ENCODE data around the gene SLC38A2.

Gene SLC38A2

DNA sequence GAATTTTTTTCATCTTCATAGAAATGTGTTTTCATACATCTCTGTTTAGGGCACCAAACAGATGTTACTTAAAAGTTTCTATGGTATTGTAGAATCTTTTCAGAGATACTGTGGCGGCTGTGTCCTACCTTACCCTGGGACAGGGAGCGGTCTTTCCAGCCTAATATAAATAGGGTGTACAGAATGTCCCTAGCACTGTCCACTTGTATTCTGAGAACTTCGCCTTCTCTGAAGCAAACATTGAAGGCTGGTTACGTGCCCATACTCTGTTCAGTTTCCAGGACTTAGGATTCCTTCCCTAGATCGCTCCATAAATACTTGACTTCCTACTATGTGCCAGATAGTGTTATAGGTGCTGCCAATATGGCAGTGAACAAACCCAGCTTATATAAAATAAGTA lies 24.3 kb upstream of the SLC38A2 start:
- no peak overlapping the region for H3K4me3 ChIP-seq (ENCODE audit: low read depth, low read length)

DNA sequence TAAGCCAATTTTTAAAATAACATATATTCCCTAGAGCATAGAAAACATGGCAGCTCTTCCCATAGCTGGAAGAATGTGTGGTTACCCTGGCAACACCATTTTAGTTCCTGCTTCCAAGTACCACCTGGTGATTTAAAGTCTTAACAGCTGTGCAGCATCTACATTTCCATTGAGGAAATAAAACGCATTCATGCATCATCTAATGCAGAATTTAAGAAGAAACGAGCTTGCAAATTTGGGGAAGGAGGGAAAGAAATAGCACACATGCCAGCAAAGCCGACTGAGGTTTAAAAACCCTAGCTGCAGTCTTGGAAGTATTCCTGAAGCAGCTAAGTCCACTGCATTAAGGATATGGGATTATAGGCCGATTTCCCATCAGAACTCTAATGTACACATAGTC lies 22.8 kb upstream of the SLC38A2 start:
- no peak overlapping the region for H3K4me3 ChIP-seq (ENCODE audit: low read depth, low read length)

DNA sequence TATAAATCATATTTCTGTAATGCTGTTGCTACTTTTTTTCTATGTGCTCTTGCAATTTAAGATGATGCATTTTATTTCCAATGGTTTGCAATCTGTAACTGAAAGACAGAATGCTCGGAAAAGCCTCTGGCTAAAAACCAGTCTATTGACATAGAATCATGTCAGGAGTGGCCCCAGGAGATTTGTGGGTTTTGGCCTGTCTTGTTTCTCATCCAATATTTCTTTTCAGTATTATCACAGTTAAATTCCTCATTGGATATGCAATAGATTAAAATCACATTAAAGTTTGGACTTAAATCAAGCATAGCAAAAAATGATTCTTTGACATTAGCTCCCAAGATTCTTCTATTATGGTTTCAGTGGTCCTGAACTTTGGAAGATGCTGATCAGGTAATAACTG lies 19.1 kb upstream of the SLC38A2 start:
- H3K4me3 ChIP-seq (ENCODE audit: low read depth, low read length), result no peak overlapping the region

DNA sequence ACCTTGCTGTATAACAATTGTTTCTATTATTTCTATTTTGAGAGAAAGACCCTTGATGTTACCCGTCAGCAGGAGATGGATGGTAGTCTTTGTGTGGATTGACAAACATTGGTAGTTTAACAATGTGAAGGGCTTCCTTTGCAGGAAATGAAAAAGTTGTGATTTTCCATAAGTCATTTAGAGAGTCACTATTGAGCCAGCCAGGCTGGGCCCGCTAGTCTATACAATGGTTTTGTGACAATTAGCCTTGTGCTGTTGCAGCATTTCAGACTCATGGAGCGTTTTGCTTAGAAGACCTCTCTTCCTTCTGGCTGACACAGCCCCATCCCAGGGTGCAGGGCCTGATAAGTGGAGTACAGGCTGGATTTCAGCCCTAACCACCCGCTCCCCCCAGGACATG lies 18.3 kb upstream of the SLC38A2 start:
- H3K4me3 ChIP-seq (ENCODE audit: low read depth, low read length), result no peak overlapping the region

DNA sequence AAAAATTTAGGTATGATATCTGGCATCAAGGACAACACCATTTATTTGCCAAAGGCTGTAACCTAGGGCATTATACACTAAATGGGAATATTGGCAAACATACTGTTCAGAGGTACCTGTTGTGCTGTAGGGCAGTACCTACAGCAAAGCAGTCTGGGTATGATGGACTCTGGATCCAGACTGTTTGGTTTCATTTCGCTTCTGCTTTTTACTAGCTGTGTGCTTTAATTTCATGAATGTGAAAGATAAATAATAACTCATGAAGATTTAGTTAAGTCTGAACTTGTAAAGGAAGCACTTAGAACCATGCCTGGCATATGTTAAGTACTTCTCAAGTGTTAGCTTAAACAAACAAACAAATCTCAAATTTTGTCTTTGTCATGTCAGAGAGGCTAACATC lies 17.7 kb upstream of the SLC38A2 start:
- no peak overlapping the region for H3K4me3 ChIP-seq (ENCODE audit: low read depth, low read length)

DNA sequence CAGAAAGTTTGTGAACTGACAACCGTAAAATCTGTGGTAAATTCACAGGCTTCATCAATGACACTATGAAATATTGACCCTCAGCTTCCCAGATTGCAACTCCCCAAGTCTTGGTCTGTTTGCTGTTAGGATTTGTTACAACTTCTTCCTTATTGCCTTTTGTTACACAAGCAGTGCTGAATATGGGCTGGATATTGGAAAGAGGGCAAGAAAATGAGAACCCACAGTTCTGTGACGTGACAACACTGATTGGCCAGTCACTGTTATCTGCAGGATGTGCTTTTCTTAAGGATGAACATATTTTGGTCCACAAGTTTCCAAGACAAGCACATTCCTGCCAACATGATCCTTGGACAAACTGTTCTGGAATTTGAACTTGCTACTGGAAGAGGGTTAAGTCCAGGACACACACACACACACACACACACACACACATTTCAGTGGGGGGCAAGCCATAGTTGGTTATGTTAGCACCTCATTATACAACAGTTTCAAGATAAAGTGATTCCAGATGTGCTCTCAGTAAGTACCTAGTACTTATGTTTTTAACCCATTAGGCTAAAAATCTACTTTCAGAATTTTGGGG lies 16.6 kb upstream of the SLC38A2 start:
- H3K4me3 ChIP-seq (ENCODE audit: low read depth, low read length), result no peak overlapping the region

DNA sequence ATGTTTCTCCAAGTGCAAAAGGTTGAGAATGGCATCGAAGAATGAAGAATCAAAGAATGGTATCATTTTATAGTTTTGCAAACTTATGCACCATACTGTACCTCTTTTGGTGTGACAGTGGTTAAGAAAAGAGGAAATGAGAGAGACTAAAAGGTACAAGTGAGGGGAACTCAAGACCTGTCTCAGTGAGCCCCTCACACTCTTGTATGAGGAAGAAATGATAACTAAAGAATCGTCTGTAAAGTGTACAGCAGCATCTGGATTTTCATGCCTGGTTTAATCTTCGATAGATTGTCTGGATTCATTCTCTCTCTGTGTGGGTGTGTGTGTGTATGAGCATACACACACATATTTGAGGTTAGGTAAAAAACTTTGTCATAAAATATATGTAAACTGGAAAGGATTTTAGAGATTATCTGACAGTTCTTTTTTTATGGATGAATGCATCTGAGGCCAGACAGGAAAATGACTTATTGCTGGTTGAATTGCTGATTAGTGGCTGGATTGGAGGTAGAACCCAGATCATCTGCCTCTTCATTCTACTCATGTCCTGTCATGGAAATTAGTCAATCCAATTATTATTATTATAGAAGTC lies 16.0 kb upstream of the SLC38A2 start:
- no peak overlapping the region for H3K4me3 ChIP-seq (ENCODE audit: low read depth, low read length)

DNA sequence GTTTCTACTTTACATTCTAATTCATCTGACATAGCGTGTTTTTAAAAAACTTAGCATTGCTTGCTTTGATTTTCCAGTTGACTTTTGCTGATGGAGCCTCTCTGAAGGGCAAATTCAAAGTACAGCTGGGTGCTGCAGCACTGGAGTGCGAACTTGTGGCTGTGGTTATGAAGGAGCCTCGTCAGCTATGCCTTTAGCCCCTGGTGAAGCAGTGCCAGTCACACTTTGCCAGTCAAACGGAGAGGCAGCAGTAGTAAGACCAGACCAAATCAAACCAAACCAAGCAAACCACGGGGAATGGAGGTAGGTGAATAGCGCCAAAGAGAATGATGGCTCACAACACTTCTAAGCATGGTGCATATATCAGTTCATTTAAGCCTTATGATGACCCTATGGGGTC lies 15.1 kb upstream of the SLC38A2 start:
- H3K4me3 ChIP-seq (ENCODE audit: low read depth, low read length), result no peak overlapping the region

DNA sequence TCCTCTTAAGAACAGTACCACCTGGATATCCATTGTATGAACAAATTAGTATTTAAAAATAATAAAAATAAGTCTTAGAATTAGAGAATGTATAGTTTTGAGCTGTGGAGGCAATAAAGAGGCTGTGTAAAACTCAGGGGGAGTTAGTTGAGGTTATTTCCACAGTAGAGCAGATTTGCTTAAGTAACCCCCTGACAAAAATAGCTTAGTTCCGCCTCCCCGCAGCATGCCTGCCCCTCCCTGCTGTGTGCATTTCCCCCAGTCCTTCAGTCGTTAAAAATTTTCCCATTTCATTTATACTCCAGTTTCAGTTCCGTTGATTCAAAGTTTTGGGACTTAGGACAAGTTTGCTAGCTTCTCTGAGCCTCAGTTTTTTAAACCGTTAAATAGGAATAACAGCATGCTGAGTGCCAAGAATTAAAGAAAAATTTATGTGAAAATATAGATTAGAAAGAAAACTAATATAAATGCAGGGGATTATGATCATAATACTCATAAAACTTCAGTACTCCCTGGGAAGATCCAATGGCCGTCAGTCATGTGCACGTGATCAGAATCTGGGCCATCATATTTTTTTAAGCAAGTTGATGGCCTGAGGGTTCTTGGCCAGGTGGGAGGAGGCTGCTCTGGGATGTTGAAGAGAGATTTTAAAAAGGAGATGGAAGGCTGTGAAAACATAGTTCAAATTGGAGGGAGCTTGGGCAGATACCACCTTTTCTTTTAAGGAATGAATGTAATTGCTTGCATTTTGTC lies 14.5 kb upstream of the SLC38A2 start:
- no peak overlapping the region for H3K4me3 ChIP-seq (ENCODE audit: low read depth, low read length)

DNA sequence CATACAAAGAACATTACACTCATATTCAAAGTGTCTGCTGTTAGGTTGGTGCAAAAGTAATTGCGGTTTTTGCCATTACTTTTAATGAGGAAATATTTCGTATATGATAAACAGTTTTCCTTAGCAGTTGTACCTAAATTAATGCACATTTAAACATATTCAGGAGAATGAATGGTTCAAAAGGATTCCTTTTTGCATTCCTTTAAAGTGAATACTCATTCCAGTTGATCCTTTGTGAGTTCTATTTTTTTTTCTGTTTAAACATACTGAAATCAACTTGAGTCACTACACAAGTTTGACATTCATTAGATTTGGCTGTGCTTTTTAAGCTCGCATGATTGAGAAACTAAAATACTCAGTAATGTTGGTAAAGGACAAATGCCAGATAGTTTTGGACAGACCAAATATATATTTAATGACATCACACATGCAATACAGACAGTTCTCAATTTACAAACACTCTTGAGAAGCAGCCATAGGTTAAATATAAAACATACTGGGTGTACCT lies 13.8 kb upstream of the SLC38A2 start:
- no peak overlapping the region for H3K4me3 ChIP-seq (ENCODE audit: low read depth, low read length)

DNA sequence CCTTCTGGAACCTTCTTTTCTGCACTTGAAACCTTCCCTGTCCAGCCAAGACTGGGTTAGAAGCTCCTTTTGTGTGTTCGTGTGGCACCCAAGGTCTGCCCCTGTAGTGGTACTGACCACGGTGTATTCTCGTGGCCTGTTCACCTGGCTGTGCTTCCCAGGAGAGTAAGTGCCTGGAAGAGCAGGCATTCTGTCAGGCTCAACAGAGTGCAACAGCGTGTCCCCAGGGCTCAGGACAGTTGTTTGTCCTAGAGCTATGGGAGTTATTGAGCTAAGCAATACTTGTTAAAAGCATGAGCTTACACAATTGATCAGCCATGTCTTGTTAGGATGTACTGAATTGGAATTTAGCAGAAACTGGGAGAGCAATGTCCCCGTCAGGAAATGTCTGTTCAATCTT lies 12.9 kb upstream of the SLC38A2 start:
- no peak overlapping the region for H3K4me3 ChIP-seq (ENCODE audit: low read depth, low read length)

DNA sequence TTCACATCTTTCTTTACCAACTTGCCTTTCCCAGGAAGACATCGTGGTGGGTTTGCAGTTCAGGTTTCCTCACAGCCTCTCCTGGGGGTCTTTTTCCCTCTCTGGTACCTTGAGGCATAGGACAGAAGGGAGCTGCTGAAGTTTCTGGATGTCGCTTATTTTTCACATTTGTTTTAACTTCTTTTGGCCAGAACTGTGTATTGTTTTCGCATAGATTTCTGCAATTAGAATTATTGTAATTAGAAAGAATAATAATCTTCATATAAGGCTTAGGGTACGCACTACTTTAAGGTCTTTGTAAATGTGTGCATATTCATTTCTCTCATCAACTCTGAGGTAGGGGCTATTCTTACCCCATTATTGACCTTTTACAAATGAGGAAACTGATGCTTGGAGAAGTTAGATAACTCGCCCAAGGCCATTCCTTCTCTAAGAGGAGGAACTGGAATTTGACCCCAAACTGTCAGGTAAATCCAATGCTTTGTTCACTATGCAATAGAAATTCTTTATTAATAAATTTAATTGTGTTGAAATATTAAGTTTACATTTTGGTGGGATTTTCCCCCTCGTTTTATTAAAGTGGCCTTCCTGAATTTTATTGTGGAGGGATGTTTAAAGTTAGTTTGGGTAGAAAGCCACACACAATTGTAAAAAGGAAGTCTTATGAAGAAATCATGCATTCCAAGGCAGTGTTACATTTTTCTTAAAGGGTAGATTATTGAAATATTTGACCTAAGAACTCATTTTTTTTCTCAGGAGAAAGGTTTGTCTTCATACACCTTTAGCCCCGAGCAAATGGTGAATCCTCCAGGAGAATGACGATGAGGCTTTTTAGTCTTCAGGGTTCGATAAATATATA lies 12.1 kb upstream of the SLC38A2 start:
- peak overlapping the region; percentile 79 for H3K4me3 ChIP-seq (ENCODE audit: low read depth, low read length)

DNA sequence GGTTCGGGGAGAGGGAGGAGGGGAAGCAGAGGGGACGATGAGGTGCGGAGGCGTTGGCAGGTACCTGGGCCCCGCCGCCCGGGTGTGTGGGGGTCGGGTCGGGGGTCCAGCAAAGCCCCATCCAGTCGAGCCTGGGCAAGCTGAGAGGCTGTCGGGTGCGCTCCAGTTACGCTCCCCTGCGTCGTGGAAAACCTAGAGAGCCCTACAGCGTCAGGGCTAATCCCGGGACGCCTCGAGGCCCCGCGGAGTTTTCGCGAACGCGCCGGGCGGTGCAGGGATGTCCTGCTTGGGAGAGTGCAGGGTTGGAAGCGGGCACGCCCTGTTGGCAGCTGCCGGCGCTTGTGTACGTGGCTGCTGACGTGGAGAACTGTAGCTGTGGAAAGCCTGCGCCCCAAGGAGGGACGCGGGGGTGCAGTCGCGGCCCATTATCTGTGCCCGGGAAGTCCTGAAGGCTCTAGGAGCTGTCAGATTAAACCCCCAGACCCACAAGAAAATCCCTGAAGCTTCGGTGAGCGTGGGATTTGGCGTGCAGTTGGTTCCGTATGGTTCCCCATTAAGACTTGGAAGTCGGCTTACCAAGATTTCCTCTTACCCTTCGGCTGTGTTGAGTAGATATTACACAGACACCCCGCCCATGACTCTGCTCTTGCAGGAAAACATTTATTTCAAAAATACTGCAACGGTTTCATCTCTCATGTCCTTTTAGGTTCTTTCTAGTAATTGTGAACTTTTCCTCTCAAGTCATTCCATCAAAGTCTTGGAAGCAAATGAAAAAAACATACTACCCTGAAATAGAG lies 11.3 kb upstream of the SLC38A2 start:
- peak overlapping the region; percentile 79 for H3K4me3 ChIP-seq (ENCODE audit: low read depth, low read length)

DNA sequence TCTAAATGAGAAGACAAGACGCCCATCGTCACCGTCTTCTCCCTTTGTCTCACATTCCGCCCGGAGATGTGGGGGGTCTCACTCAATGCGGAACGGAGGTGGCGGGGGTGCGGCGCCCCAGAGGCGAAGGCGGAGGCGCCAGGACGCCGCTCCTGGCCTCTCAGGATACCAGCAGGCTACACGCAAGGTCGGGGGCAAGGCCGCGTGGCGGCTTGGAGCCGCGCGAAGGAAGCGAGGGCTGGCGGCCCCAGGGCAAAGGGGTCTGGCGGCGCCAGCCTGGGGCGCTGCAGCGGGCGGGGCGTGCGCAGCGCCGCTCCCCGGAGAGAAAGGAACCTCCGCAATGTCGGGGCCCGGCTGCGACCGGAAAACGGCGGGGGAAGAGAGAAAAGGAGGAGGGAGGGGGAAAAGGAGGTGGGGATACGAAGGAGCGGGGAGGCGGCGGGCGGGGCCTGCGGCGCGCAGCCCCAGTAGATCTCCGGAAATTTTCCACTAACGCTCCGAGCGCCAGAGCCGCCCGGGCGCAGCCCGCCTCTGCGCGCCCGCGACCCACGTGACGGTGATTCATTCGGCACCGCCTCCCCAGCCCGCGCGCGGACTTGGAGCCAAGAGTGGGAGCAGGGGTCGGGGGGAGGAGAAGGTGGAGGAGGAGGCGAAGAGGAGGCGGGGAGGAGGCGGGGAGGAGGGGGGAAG lies 10.5 kb upstream of the SLC38A2 start:
- H3K4me3 ChIP-seq (ENCODE audit: low read depth, low read length), result peak overlapping the region; percentile 79

DNA sequence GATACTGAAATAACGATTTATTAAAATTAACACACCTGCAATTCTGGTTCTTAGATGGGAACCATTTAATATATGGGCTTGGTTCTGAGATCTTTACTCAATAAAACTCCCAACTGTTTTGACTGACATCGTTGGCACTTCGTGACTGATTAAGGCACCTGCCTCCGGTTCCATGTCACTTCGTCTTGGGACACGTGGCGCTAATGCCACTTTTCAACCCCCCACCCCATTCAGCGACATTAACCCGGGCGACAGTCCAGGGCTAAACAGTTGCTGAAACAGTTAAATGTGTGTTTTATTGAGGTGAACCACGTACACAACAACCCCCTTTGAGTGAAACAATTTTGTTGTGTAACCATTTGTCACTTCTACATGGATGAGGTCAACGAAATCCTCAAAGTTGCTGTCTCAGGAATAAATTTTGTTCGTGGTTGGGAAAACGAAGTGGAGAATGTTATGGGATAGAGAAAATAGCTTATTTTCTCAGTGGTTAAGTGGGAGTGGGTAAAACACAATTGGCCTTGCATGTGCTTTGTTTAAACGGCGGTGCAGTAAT lies 9.9 kb upstream of the SLC38A2 start:
- H3K4me3 ChIP-seq (ENCODE audit: low read depth, low read length), result peak overlapping the region; percentile 25

DNA sequence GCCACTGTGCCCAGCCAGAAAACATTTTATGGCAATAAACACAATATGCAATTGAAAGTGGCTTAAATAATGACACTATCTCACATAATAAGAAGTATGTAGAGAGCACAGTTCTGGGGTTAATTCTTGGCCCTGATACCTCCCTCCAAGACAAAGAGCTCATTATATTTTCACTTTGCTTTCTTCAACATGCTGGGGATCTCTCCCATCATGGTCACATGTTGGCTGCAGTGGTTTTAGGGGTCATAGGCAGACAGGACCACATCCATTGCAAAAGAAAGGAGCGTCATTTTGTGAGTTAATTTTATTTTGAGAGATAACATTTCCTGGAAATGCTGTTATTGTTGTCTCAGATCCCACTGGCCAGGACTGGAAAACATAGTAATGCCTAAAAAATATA lies 8.3 kb upstream of the SLC38A2 start:
- no peak overlapping the region for H3K4me3 ChIP-seq (ENCODE audit: low read depth, low read length)

DNA sequence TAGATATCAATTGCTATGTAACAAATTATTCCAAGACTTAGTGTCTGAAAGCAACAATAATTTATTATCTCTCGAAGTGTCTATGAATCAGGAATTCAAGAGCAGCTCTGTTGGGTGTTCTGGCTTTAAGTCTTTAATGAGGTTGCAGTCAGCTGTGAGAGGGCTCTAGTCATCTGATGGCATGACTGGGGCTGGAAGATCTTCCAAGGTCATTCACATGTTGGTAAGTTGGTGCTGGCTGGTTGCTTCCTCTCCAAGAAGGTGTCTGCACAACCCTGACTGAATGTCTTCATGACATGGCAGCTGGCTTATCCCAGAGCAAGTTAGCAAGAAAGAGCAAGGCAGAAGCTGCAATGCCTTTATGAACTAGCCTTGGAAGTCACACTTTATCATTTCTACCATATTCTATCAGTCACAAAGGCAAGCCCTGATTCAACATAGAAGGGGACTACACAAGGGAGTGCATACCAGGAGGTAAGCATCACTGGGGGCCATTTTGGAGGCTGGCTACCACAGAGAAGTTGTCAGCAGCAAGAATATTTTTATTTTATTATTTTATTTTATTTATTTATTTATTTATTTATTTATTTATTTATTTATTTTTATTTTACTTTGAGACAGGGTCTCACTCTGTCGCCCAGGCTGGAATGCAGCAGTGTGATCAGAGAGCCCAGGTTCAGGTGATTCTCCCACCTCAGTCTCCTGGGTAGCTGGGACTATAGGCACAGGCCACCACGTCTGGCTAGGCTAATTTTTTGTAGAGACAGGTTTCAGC lies 7.6 kb upstream of the SLC38A2 start:
- H3K4me3 ChIP-seq (ENCODE audit: low read depth, low read length), result no peak overlapping the region

DNA sequence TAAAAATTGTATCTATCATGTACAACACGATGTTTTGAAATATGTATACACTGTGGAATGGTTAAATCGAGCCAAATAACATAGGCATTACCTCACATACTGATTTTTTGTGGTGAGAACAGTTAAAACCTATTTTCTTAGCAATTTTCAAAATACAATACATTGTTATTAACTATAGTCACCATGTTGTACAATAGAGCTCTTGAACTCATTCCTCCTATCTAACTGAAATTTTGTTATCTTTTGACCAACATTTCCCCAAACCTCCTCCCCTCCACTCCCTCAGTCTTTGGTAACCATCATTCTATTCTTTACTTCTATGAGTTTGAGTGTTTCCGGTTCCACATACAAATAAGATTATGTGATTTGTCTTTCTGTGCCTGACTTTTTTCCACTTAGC lies 6.8 kb upstream of the SLC38A2 start:
- no peak overlapping the region for H3K4me3 ChIP-seq (ENCODE audit: low read depth, low read length)

DNA sequence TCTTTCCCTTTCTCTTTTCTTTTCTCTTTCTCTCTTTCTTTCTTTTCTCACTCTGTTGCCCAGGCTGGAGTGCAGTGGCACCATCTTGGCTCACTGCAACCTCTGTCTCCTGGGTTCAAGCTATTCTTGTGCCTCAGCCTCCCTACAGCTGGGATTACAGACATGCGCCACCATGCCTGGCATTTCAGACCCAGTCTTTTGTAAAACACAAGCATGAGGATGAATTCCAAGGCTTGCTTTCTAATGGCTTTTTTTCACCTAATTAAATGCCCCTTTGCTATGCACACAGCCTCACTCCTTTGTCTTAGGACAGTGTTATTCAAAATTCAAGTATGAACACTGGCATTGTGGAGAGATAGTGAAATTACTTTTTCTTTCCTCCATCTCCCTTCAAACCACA lies 6.0 kb upstream of the SLC38A2 start:
- no peak overlapping the region for H3K4me3 ChIP-seq (ENCODE audit: low read depth, low read length)

Data from iPS-11a (cell line).